GM12891 (cell line): ENCODE data around the gene COG5.

Source experiments
- DNase-seq: peaks from one replicate; pipeline ENCODE4 v3.0.0; 2011; ENCODE audit warnings: low spot score; ENCODE audit not compliant: insufficient read length
- FAIRE-seq: peaks from 2 replicates; lab custom pipeline; 2011; peaks lifted over from hg19 to GRCh38; lab: Jason Lieb, UNC
- PAX5 ChIP-seq: IDR thresholded peaks from 2 replicates; pipeline ENCODE4 v1.6.1; 2011; ENCODE audit warnings: low read length, moderate library complexity, mild to moderate bottlenecking; ENCODE audit not compliant: insufficient read depth, severe bottlenecking
- POLR2A ChIP-seq: IDR thresholded peaks from 2 replicates; pipeline ENCODE4 v1.6.1; 2011; ENCODE audit warnings: low read depth, low read length, control low read depth
- POLR2AphosphoS5 ChIP-seq: IDR thresholded peaks from 2 replicates; pipeline ENCODE4 v1.6.1; 2011; ENCODE audit warnings: low read depth, low read length, control low read depth
- POU2F2 ChIP-seq: IDR thresholded peaks from 2 replicates; pipeline ENCODE4 v1.6.1; 2011; ENCODE audit warnings: low read depth, mild to moderate bottlenecking, control low read depth, low read length, moderate library complexity
- SPI1 ChIP-seq: IDR thresholded peaks from 2 replicates; pipeline ENCODE4 v1.6.1; 2011; ENCODE audit warnings: low read depth, low read length, control low read depth
- TAF1 ChIP-seq: IDR thresholded peaks from 2 replicates; pipeline ENCODE4 v1.6.1; 2011; ENCODE audit warnings: low read depth, low read length, control low read depth

COG5 gene

DNA sequence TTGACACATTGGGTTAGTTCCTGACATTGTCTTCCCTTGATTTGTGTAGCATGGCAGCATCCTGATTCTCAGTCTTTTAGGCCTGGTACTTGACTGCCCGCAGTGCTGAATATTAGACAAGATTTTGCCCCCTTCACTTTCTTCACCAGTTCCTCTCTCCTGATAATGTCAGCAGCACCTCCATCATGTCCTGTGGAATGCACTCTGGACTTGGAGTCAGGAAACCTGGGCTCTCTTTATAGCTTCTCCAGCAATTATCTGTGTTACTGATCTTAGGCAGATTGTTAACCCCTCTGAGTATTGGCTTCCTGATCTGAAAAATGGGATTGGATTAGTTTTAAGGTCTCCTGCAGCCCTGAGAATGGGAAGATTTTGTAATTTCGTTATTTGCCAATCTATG, 375.9 kb downstream of the COG5 start:
- TF ChIP-seq PAX5 (no peak), SPI1 (no peak), POLR2A (no peak), TAF1 (no peak)
- FAIRE-seq (no peak), DNase-seq (no peak)

DNA sequence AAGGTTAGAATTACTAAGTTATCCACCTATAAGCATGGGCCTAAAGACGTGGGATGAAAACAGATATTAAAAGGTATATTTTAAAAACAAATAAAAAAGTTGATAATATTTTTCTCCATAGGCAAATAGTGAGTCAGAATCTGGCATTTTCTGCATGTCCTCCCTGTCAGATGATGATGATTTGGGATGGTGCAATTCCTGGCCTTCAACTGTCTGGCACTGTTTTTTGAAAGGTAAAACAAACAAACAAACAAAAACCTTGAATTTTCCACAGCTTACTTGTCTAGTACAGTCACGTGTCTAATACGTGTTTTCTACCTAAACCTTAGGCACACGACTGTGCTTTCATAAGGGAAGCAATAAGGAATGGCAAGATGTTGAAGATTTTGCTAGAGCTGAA, 377.5 kb downstream of the COG5 start:
- no peak for TF ChIP-seq POU2F2
- no peak for TF ChIP-seq POLR2AphosphoS5
- no peak for TF ChIP-seq SPI1
- TF ChIP-seq TAF1: no peak
- TF ChIP-seq PAX5: no peak
- TF ChIP-seq POLR2A: no peak
- FAIRE-seq (no peak), DNase-seq (no peak)

DNA sequence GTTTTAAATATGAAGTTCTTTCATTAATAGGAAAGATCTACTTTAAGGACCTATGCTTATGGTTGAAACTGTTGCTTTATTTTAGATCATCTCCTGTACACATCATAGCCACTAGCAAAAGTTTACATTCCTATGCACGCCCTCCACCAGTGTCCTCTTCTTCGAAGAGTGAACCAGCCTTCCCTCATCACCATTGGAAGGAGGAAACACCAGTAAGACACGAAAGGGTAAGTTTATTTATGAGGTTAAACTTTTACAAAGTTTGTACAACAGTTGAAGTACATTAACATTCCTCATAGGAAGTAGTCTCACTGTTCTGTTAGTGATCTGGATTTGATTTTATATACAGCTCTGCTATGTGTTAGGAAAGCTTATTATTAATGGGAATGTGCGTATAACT, 378.0 kb downstream of the COG5 start:
- TF ChIP-seq SPI1 (no peak), TAF1 (no peak), PAX5 (no peak), POLR2A (no peak), POLR2AphosphoS5 (no peak), POU2F2 (no peak)
- no peak for DNase-seq
- no peak for FAIRE-seq

DNA sequence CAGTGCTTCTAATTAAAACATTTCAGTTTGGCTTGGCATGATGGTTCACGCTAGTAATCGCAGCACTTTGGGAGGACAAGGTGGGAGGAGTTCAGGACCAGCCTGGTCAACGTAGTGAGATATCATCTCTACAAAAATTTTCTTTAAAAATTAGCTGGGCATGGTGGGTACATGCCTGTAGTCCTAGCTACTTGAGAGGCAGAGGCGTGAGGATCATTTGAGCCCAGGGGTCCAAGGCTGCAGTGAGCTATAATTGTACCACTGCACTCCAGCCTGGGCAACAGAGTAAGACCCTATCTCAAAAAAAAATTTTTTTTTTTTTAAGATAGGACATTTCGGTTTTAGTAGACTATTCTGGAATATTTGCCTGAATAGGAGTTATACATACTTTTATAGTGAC, 382.5 kb downstream of the COG5 start:
- TF ChIP-seq POLR2A (no peak), PAX5 (no peak), TAF1 (no peak), POU2F2 (no peak), POLR2AphosphoS5 (no peak)
- no peak for FAIRE-seq
- no peak for DNase-seq

DNA sequence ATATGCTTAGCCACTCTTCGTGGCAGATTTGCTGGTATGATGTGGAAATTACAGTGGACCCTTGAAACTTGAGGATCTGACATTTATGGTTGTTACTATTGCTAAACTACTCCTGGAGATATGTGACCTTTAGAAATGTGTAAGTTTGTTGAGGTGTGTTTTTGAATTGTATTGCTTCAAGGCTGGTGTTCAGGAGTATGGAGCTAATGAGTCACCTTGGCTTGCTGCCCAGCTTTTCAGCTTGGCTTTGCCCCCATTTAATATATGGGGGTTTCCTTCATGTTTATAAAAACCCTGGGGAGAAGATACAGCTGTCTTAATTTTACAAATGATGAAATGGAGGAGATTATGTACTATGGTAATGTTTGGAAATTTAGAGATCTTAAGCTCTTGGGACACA, 383.3 kb downstream of the COG5 start:
- DNase-seq (no peak), FAIRE-seq (no peak)
- TF ChIP-seq PAX5: no peak
- TF ChIP-seq SPI1: no peak
- no peak for TF ChIP-seq TAF1
- no peak for TF ChIP-seq POLR2A

DNA sequence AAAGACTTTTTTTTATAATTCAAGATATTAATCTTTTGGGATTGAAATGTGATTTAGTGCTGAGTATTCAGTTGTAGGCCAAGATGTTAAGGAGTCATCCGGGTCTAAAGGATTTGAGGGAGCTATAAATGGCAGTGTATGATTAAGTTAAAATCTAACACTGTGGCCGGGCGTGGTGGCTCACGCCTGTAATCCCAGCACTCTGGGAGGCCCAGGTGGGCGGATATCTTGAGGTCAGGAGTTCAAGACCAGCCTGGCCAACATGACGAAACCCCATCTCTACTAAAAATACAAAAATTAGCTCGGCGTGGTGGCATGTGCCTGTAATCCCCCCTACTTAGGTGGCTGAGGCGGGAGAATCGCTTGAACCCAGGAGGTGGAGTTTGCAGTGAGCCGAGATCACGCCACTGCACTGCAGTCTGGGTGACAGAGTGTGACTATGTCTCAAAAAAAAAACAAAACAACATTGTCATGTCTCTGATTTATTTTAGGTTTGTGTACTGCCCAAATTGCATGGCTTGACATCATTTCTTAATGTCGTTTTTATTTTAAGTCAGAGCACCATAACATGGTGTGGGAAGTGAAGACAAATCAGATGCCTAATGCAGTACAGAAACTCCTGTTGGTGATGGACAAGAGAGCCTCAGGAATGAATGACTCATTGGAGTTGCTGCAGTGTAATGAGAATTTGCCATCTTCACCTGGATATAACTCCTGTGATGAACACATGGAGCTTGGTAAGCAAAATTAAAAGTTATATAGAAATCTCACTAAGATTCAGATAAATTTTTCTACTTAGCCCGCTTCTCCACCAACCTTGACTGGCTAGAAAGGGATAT, 384.2 kb downstream of the COG5 start:
- no peak for TF ChIP-seq POLR2A
- FAIRE-seq (no peak), DNase-seq (no peak)

DNA sequence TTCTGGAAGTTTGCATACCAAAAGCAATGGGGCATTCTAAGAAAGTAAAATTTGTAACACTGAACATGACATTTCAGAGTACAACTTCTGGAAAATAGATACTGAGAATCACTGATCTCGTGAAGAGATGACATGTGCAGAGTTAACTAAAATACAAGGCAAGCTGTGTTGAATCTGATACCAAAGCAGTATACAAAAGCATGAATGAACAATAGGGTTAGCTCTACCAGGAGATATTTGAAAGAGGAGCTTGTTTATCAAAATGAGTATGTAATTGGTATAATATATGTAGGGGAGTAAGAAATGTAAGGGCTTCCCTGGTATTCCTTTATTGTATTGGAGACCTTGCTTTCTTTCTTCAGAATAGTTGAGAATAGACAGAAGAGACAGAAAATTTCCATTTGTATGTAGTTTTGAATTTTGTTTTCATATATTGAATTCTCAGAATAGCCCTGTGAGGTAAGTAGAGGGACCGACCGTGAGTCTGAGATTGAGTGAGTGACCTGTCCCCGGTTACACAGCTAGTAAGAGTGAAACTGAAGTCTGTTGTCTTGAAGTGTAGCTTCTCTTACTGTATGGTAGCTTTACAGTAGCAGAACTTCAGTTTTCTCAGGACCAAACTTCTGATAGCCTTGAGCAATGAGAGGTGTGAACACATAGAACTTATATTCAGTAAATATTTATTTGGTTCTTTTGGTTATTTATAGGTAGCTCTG, 389.9 kb downstream of the COG5 start:
- no peak for TF ChIP-seq POLR2AphosphoS5
- TF ChIP-seq POU2F2: no peak
- TF ChIP-seq TAF1: no peak
- TF ChIP-seq SPI1: no peak
- TF ChIP-seq PAX5: no peak
- TF ChIP-seq POLR2A: no peak
- FAIRE-seq (no peak), DNase-seq (no peak)

DNA sequence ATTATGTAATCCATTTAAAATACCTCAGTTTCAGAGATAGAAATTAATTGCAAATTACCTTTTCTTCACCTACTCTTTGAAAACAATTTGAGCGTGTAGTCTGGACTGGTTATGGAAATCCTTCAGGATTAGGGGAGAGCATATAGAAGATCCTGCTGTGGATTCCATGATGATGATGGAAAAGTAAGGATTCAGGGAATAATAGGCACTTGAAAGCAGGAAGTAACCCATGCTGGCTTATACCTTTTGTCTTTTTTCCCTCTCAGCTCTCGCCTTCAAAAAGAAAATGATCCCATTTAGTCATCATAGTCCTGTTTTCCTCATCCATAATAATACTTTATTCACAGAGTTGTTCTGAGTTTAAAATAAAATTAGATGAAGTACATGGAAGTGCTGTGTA, 390.5 kb downstream of the COG5 start:
- no peak for DNase-seq
- TF ChIP-seq TAF1 (no peak), PAX5 (no peak), POLR2AphosphoS5 (no peak), POU2F2 (no peak), SPI1 (no peak), POLR2A (no peak)
- no peak for FAIRE-seq

DNA sequence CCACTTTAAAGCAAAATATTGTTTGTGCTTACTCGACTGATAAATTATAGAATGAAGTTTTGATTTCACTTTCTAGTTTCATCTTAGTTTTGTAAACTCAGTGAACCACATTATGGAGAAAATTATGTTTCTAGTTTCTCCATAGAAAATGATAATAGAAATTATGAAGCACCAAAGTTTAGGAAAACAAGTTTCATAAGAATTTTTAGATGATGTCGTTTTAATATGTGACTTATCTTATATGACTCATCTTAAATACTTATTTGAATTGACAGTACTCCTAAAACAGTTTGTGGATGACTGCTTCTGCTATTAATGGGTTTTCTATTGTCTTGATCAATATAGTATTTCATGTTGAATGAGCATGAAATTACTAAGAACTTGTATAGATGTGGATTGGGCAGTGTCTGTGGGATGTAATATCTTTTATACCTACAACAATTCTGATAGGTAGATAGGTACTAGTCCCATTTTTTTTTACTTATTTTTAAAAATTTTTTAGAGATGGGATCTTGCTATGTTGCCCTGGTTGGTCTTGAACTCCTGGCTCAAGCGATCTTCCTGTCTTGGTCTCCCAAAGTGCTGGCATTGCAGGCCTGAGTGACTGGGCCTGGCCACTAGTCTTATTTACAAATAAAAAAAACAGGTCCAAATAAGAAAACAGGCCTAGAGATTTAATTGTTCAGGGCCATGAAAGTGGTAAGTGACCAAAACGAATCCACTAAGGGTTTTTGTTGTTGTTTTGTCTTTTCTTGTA, 391.3 kb downstream of the COG5 start:
- FAIRE-seq (no peak), DNase-seq (no peak)
- no peak for TF ChIP-seq POLR2AphosphoS5
- TF ChIP-seq POLR2A: no peak
- TF ChIP-seq PAX5: no peak
- TF ChIP-seq POU2F2: no peak
- no peak for TF ChIP-seq TAF1
- no peak for TF ChIP-seq SPI1
